NCI-H1694 (cell line): ENCODE measurements around the gene HNRNPUL1.

ENCODE experiments used
- DNase-seq: peaks from one replicate; lab custom pipeline; 2025; lab: John Stamatoyannopoulos, UW

The HNRNPUL1 gene

GRCh38 chr19:41308450-41309179 is 44.4 kb downstream of the HNRNPUL1 start:
- peak; percentile 93 for DNase-seq

GRCh38 chr19:41309180-41310032 is 45.2 kb downstream of the HNRNPUL1 start:
- DNase-seq, result no peak

GRCh38 chr19:41310033-41310831 is 46.1 kb downstream of the HNRNPUL1 start, which contains the start of gene CCDC97:
CCDC97 (plus strand) TSS chr19:41310172; CDS start chr19:41310311, 139 bp downstream.
- DNase-seq, result peak; percentile 72

- no peak for DNase-seq
Measured at GRCh38 chr19:41311072-41311471, 46.9 kb downstream of the HNRNPUL1 start.

- no peak for DNase-seq
Measured at GRCh38 chr19:41311613-41312012, 47.4 kb downstream of the HNRNPUL1 start.

GRCh38 chr19:41316306-41316920 is 52.2 kb downstream of the HNRNPUL1 start:
- no peak for DNase-seq

- DNase-seq, result no peak
Measured at GRCh38 chr19:41318696-41319499, 54.7 kb downstream of the HNRNPUL1 start.

GRCh38 chr19:41319500-41320184 is 55.5 kb downstream of the HNRNPUL1 start:
- DNase-seq, result no peak

- no peak for DNase-seq
Measured at GRCh38 chr19:41320185-41320518, 56.0 kb downstream of the HNRNPUL1 start.

GRCh38 chr19:41320568-41320967 is 56.4 kb downstream of the HNRNPUL1 start:
- no peak for DNase-seq

- no peak for DNase-seq
Measured at GRCh38 chr19:41321204-41321599, 57.0 kb downstream of the HNRNPUL1 start.

GRCh38 chr19:41321600-41322270 is 57.6 kb downstream of the HNRNPUL1 start:
- DNase-seq, result no peak

GRCh38 chr19:41322451-41322850 is 58.3 kb downstream of the HNRNPUL1 start:
- DNase-seq, result no peak

GRCh38 chr19:41323023-41323422 is 58.9 kb downstream of the HNRNPUL1 start:
- DNase-seq, result no peak

- peak; percentile 32 for DNase-seq
Measured at GRCh38 chr19:41323430-41324125, 59.4 kb downstream of the HNRNPUL1 start.

GRCh38 chr19:41324231-41324702 is 60.1 kb downstream of the HNRNPUL1 start:
- no peak for DNase-seq

GRCh38 chr19:41324921-41325639 is 60.9 kb downstream of the HNRNPUL1 start:
- no peak for DNase-seq

- no peak for DNase-seq
Measured at GRCh38 chr19:41325640-41325946, 61.4 kb downstream of the HNRNPUL1 start.
